Activated CD8-positive, alpha-beta memory T cell treated with anti-CD3 and anti-CD28 coated beads, Interleukin-2, amount 50 U/mL, for 48 hours (primary cell): ENCODE measurements around the gene ALG2.
"Not testable (repeated sequence)": the region's sequence is repeated elsewhere in the genome, so short reads cannot be mapped to it uniquely, and the experiment has no call there.

Experiments used
- DNase-seq: peaks from one replicate; pipeline ENCODE4 v3.0.0-alpha.2; 2020

The ALG2 gene

GRCh38 chr9:99221621-99222415 is at the start of gene ALG2, which contains the start of gene SEC61B:
TSS of gene ALG2 (minus strand) at chr9:99221942. CDS start at chr9:99221894, 48 bp downstream.
TSS of gene SEC61B (plus strand) at chr9:99222282. CDS start at chr9:99222364, 82 bp downstream.
- DNase-seq, result peak; percentile 96

- no peak for DNase-seq
Observed at GRCh38 chr9:99270491-99270890, 48.7 kb upstream of the ALG2 start.

GRCh38 chr9:99269416-99269815 is 47.7 kb upstream of the ALG2 start:
- DNase-seq, result no peak

- peak; percentile 85 for DNase-seq
Observed at GRCh38 chr9:99266255-99267023, 44.7 kb upstream of the ALG2 start.

- DNase-seq, result no peak
Observed at GRCh38 chr9:99265691-99266090, 43.9 kb upstream of the ALG2 start.

- DNase-seq, result no peak
Observed at GRCh38 chr9:99264070-99264680, 42.4 kb upstream of the ALG2 start.

- no peak for DNase-seq
Observed at GRCh38 chr9:99262949-99263418, 41.2 kb upstream of the ALG2 start.

- DNase-seq, result no peak
Observed at GRCh38 chr9:99261923-99262322, 40.2 kb upstream of the ALG2 start.

- peak; percentile 62 for DNase-seq
Observed at GRCh38 chr9:99259231-99259918, 37.6 kb upstream of the ALG2 start.

GRCh38 chr9:99257723-99258389 is 36.1 kb upstream of the ALG2 start:
- DNase-seq, result no peak

GRCh38 chr9:99255651-99256050 is 33.9 kb upstream of the ALG2 start:
- no peak for DNase-seq

- peak; percentile 88 for DNase-seq
Observed at GRCh38 chr9:99253772-99254431, 32.2 kb upstream of the ALG2 start.

GRCh38 chr9:99253134-99253533 is 31.4 kb upstream of the ALG2 start:
- DNase-seq, result peak; percentile 67

- no peak for DNase-seq
Observed at GRCh38 chr9:99251157-99251556, 29.4 kb upstream of the ALG2 start.

GRCh38 chr9:99249619-99250018 is 27.9 kb upstream of the ALG2 start:
- DNase-seq, result no peak

GRCh38 chr9:99244344-99245260 is 22.9 kb upstream of the ALG2 start:
- no peak for DNase-seq

- DNase-seq, result no peak
Observed at GRCh38 chr9:99241106-99241505, 19.4 kb upstream of the ALG2 start.

GRCh38 chr9:99239341-99240060 is 17.8 kb upstream of the ALG2 start:
- DNase-seq, result no peak

- DNase-seq, result no peak
Observed at GRCh38 chr9:99238331-99238730, 16.6 kb upstream of the ALG2 start.

GRCh38 chr9:99237849-99238248 is 16.1 kb upstream of the ALG2 start:
- not testable (repeated sequence) for DNase-seq
